ENCODE results near the gene MTERF4.
"Not testable (repeated sequence)": the region's sequence is repeated elsewhere in the genome, so short reads cannot be mapped to it uniquely, and the experiment has no call there.

Gene MTERF4

GRCh38 chr2:241110607-241111439, 8.7 kb upstream of the MTERF4 start:
- no peak for DNase-seq (ENCODE audit: low read depth)

- DNase-seq (ENCODE audit: low read depth): no peak
These were observed 8.1 kb upstream of the MTERF4 start for GRCh38 chr2:241110089-241110606.

- DNase-seq (ENCODE audit: low read depth): no peak
These were observed 7.4 kb upstream of the MTERF4 start for GRCh38 chr2:241109210-241110088.

GRCh38 chr2:241108271-241109209, 6.5 kb upstream of the MTERF4 start:
- DNase-seq (ENCODE audit: low read depth): no peak

- no peak for DNase-seq (ENCODE audit: low read depth)
These were observed 5.1 kb upstream of the MTERF4 start for GRCh38 chr2:241107031-241107783.

- DNase-seq (ENCODE audit: low read depth): no peak
These were observed 3.6 kb upstream of the MTERF4 start for GRCh38 chr2:241105641-241106040.

- DNase-seq (ENCODE audit: low read depth): not testable (repeated sequence)
These were observed 2.5 kb upstream of the MTERF4 start for GRCh38 chr2:241104611-241105010.

DNA sequence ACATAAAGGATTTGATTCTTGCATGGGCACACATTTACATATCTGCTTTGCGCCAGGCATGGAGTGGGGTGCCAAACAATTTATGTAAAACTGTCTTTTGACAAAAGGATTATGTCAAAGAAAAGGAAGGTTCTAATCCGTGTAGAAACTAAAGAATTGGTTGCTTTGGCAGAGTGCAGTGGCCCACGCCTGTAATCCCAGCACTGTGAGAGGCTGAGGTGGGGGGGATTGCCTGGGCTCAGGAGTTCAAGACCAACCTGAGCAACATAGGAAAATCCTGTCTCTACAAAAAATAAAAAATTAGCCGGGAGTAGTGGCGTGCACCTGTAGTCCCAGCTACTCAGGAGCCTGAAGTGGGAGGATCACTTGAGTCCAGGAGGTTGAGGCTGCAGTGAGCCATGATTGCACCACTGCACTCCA, 1.1 kb upstream of the MTERF4 start:
- no peak for DNase-seq (ENCODE audit: low read depth)

DNA sequence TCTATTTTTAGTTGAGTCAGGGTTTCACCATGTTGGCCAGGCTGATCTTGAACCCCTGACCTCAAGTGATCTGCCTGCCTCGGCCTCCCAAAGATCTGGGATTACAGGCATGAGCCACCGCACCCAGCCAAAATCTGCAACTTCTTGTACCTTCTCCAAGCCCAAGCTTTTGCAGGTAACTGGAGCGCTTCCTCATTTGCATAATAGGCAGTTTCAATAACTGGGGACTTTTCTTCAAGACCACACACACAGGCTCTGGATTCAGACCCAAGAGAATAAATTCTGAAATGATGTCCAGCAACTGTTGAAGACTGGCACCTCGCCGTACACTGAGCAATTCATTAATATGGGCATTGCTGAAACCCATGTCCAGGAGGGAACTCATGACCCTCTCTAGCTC, 2.8 kb downstream of the MTERF4 start:
- no peak for DNase-seq (ENCODE audit: low read depth)

DNA sequence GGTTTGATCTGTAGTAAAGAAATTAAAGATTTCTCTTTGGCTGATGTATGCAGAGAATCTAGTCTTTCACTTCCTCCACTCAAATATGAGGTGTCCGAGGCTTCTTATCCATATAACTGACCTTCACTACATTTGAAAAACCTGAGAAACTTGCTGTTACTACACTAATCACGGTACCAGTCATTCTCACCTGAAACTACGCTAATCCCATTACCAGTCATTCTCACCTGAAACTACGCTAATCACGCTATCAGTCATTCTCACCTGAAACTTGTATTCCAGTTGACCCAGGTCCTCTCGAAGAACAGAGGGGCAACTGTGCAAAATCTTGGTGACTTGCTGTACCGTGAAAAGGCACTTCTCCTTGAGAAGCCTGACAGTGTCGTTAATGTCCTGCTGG, 5.1 kb downstream of the MTERF4 start:
- DNase-seq (ENCODE audit: low read depth): no peak

DNA sequence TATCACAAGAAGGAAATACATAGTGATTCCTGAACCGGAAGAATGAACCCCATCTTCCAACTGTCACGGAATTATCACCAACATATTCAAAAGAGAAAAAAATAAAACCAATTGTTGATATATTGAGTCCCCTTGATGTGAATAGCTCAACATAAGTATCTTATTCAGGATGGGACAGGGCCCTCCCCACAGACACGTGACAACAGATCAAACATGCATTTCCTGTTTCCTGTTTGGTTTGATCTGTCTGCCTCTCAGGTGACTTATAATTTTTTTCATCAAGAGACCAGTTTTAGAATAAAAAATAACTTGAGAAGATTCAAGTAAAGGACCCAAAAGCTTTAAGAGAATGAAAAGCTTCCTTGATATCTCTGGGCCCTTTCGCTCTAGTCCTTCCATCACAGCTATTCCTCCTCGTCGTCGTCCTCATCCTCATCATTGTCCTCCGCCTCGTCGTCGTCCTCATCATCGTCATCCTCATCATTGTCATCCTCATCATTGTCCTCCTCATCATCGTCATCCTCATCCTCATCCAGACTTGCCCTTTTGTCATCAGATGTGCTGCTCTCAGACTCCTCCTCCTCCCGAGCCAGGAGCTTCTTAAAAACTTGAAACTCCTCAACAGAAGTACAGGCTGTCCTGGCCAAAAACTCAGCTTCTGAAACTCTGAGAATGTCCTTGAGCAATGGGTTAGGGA, 6.3 kb downstream of the MTERF4 start:
- no peak for DNase-seq (ENCODE audit: low read depth)

GRCh38 chr2:241094924-241095420, 7.1 kb downstream of the MTERF4 start:
- DNase-seq (ENCODE audit: low read depth): no peak

GRCh38 chr2:241094172-241094571, 7.9 kb downstream of the MTERF4 start:
- DNase-seq (ENCODE audit: low read depth): no peak

DNA sequence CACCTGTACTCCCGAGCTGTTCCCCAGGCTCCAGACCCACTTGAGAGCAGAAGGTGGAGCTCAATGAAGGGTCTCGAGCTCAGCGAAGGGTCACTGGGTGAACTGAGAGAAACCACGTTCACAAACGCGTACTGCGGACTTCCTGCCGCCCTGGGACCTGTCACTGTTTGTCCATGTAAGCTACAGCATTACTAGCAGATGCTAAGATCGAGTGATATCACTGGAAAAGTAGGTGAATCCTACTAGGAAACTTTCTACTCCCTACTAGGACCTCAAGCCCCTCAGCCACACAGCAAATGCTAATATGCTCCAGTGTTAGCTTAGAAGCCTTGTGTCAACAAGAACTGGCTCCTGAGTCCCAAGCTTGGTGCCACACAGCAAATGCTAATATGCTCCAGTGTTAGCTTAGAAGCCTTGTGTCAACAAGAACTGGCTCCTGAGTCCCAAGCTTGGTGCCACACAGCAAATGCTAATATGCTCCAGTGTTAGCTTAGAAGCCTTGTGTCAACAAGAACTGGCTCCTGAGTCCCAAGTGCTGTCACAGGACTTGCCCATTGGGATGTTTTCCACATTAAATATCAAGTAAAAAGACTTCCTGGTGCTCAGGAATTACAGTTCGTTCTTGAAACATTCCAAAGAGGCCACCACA, 8.8 kb downstream of the MTERF4 start:
- not testable (repeated sequence) for DNase-seq (ENCODE audit: low read depth)

- no peak for DNase-seq (ENCODE audit: low read depth)
These were observed 9.4 kb downstream of the MTERF4 start for GRCh38 chr2:241092677-241093076.

- no peak for DNase-seq (ENCODE audit: low read depth)
These were observed 10.2 kb downstream of the MTERF4 start for GRCh38 chr2:241091734-241092445.

DNA sequence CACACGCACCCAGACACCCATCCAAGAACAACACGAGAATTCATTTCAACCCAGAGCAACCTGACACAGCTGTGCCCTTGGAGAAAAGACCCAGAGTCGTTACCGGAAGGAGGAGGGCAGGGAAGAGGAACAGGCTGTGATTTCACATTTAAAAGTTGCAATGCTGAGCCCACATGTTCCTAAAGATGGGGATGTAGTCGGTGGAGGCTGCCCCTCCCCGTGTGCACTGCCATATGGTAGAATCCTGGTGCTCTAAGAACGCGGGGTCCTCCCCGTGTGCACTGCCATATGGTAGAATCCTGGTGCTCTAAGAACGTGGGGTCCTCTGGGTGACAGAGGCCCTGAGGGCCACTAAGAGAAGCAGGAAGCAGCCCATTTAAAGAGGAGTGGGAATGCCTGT, 10.9 kb downstream of the MTERF4 start:
- no peak for DNase-seq (ENCODE audit: low read depth)

DNA sequence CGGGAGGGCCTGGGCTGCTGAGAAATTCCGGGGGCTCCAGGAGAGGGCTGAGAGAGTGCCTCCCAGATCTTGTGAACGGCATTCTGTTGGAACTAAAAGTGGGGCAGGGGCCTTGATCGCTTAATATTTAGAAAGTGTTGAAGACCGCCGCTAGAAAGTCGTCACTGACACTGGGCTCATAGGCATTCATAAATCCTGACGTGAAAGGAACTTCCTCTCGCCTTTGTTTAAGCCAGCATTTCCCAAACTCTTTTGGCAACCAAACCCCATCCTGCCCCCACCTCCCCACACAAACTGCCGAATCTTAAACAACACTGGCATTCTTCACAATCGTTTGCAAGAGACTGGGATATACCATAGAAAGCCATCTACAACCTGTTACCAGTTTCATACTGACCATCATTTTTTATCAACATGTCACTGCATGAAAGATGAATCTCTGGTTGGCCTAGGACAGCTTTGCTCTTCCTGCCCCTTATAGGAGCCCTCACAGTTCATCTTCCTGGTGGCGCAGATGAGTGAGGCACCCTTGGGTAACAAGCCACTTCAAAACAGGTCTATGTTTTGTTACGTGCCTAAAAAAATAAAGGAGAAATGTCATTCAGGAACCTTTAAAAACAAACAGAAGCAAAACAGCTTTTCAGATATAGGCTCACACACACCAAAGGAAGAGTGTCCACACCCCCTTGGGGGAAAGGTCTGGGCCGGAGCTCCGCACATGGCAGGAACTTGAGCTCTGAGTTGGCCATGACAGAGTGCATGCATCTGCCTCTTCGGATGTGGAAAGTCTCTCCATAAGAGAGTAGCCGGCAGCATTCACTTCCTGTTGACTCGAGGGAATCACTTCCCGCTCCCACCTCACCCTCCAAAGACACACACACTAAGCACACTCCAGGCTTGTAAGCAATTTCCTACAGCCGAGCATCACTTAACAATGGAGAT, 13.0 kb downstream of the MTERF4 start:
- no peak for DNase-seq (ENCODE audit: low read depth)
